NCI-H345 treated with DMSO at 0.1 percent for 48 hours (cell line): ENCODE measurements around the gene CHCHD6.
A peak's percentile ranks its signal among the peaks of the same experiment; 100 is the strongest.

Experiments
- DNase-seq: peaks from one replicate; lab custom pipeline; 2025; ENCODE audit not compliant: unreplicated experiment; lab: John Stamatoyannopoulos, UW

CHCHD6 gene

DNA sequence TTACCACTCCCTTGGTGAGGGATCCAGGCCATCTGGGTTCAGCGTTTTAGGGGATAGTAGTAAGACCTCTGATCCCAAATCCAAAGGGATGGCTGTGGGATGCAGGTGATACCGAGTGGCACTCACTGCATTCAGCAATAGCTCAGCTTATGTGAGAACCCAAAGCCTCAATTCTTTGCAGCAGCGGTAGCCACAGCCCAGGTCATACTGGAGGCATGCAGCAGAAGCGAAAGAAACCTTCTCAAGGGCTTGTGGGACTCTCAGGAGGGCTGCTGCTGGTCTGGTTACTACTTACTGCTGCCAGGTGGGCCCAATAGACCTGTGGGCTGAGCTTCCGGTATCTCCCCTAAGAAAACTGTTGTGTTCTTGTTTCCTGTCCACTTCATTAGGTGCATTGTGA is 38.0 kb downstream of the CHCHD6 start:
- DNase-seq: no peak

DNA sequence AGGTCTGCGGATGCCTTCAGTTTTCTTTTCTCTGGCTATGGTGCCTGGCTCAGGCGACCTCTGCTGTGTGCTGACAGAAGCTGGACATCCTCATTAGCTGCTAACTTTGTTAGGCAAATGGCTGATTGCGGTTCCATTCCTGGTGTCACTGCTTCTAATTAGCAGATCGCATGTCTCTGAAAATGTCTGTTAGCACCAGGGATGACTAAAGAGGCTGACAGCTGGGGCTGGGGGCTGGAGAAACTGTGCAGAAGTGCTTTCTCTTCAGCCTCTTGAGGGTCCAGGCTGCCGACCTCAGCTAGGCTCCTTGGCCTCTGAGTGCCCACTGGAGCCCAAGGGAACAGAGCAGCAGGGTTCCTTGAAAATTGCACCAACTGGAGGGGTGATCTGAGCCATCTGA is 39.3 kb downstream of the CHCHD6 start:
- DNase-seq: no peak

- DNase-seq: no peak
These were observed 39.7 kb downstream of the CHCHD6 start for GRCh38 chr3:126743781-126744180.

DNA sequence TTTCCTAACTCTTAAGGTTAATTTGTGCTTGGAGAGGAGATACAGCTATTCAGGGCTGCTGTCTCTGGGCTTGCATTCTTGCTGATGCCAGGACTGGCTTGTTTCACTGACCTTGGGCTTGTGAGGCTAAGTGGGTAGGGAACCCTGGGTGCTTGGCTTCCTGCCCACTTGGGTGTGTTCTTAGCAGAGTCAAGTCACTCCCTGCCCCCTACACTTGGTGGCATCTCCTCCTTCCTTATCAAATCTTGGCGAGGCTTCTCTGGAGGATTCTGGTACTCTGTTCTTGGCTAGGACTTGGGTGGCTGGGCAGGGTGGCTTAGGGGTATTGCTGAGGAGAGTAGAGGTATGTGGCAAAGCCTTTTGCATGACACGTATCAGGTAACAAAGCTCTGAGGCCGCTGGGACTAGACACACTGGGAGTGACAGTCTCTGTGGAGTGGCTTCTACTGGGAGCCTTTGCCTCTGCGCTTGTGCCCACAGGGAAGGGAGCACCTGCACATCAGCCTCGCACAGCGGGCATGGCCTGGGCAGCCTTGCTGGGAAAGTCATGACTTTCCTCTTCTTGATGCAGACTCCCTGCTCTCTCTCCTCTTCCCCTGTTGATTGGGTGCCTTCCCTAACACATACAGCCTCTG is 41.8 kb downstream of the CHCHD6 start:
- no peak for DNase-seq

- DNase-seq: no peak
These were observed 42.5 kb downstream of the CHCHD6 start for GRCh38 chr3:126746395-126747177.

DNA sequence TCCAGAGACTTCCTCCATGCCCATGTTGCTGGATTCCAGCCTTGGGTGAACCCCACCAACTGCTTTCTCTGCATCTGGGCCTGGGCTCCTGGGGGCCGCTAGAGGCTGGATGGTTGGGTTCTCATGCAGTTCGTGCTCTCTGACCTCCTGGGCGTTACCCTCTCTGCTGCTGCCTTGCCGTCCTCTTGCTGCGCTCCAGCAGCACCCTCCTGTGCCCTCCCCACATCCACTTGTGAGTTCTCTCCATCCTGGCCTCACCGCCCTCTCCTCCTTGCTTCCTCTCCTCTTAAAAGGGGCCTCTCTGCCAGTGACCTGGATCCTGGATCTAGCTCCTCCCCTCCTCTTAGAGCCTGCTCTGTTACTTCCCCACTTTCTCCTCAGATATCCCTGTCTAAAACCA is 43.7 kb downstream of the CHCHD6 start:
- no peak for DNase-seq

DNA sequence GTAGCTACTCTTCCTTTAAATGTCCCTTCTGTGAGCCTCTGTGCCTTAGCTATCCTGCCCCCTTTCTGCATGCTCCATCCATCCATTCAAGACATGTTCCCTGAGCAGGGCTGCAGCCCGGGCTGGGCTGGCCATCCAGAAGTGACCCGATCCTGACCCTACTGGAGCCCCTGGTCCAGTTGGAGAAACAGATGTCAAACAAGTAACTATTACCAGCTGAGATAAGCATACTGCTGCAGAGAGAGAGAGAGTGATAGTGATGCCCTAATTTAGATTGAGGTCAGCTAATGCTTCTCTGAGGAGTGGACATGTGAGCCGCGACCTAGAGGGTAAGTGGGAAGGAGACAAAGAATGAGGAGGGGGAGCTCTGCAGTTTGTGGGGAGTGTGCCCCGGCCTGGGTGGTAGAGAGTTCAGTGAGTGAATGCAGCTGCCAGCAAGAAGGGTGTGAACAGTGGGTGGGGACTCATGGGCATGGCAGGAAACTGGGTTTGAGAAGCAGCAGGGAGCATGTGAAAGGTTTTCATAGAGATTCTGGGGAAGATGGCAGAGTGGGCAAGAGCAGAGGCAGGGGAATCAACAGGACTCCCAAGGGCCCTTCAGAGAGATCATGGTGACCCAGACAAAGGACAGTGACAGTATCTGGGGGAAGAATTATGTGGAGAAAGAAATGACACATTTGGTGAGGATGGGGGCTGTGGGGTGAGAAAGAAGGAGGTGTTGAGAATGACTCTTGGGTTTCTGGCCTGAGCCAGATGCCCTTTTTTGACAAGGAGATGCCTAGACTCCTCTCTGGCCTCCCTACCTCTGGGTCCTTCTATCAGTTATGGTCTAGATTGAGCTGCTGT is 44.9 kb downstream of the CHCHD6 start:
- DNase-seq: no peak

DNA sequence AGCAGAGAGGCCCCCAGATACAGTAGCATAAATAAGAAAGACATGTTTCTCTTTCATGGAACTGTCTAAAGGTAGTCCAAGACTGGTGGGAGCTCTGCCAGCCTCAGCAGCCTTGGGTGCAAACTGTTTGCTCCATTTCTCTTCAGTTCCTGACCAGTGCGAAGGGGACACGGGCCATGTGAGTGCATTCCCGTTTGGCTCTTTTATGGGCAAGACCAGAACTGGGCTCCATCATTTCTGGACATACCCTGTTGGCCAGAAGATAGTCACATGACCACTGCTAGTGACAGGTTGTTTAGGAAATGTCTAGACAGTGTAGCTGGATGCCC is 45.5 kb downstream of the CHCHD6 start:
- DNase-seq: no peak

- no peak for DNase-seq
These were observed 46.1 kb downstream of the CHCHD6 start for GRCh38 chr3:126749931-126750755.

GRCh38 chr3:126750756-126751121 is 46.7 kb downstream of the CHCHD6 start:
- DNase-seq: no peak

GRCh38 chr3:126751611-126752302 is 47.7 kb downstream of the CHCHD6 start:
- DNase-seq: no peak

DNA sequence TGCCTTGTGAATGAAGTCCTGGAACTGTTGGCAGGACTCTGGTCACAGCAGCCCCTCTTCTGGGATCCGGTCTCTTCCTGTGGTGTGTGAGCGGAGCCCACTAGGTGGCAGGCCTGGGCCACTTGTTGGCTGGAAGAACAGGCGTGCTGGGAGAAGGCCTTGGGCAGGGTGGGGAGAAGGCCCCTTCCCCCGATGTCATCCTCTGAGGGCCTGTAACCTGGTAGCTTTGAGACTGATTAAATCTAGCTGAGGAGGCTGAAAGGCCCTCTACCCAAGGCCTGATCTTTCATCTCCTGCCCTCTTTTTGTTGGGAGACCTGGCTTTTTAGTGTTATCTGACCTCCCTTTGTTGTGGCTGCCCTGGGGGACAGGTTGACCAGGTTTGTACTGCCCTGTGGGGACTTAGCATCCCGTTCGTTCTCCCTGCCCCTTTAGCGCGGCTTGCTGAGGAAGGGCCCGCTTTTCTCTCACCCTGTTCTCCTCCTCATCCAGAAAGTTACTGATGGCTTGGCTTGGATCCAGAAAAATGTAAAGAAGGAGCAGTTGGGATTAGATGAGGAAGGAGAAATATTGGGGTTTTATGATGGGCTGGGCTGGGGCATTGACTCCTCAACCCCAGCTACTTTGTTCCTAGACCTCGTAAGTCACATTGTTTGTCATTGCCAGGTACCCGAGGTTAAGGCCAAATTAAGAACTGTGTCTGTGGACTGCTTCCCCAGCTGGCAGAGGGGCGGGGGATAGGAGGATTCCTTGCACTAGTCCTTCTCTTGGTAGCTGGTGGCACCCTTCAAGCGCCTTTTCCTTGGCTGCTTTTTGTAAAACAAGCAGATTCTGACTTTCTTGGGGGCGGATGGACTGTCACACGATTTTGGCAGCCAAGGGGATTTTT is 48.5 kb downstream of the CHCHD6 start:
- DNase-seq: peak; percentile 29

DNA sequence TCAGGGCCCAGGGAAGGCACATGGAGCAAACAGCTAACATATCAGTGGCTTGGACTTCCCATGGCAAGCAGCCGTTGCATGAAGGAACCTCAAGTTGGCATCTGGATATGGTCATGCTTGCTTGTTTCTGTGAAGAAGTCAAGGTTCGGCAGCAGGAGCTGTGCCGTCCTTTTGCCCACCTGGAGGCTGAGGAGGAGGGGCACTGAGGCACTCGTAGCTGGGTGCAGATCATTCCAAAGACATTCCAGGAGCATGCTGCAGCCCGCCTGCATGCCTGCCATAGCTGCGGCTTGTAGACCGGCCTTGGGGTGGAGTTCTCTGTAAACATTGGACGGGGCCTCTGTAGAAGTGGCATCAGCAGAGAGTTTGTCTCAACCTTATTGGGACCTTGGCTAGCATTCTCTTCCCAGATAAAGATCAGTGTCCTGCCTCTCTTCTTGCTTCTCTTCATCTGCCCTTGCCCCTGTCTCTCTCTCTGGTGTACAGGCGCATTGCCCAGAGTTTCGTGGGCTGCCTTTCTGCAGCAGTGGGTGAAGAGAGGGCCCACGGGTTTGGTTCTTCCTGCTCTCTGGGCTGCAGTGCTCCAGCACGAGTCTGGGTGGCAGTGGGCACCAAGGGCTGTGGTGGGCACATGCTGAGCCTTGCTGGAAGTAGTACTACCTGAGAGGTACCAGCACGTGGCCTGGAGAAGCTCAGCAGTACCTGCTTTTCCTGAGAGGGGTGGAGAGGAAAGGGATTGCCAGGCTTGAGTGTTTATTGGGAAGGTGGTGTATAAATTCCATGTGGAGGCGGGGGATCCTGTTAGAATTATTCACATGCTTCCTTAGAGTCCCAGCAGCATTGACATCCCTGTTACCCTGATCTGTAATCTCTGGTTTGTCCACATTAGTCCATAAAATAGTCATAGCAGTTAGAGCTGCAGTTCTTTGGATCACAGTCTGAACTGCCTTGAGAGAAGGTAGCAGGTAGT is 49.4 kb downstream of the CHCHD6 start:
- no peak for DNase-seq

DNA sequence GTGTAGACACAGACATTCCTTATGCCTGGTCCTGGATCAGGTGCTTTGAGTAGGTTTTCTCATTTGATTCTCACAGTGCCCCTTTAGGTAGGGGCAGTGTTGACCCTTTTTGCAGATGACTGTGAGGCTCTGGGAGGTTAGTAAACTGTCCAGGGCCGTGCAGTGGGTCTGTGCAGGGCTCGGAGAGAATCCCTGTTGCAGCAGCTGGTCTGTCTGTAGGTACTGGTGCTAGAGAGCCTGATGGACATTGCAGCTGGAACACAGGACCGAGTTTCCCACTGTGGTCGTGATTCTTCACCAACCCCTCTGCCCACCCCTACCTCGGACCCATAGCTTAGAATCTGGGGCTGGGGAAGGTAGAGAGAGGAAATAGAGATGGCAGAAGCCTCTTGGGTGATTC is 51.8 kb downstream of the CHCHD6 start:
- DNase-seq: no peak

DNA sequence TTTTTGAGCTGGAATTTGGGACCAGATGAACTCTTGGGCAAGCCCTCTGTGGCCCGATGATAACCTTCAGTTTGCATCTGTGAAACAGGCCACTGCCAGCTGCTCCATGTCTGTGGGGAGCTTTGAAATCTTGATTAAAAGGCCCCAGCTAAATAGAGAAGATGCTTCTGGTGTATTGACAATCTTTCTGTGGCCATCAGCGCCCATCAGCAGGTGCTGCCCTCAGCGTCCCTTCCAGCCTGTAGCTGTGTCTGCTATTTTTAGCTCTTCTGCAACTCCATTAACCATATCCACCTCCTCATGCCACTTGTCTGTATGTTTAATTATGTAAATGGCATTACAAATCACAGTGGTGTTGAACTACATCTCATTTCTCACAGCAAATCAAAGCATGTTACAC is 54.0 kb downstream of the CHCHD6 start:
- no peak for DNase-seq

- no peak for DNase-seq
These were observed 54.8 kb downstream of the CHCHD6 start for GRCh38 chr3:126758882-126759281.

DNA sequence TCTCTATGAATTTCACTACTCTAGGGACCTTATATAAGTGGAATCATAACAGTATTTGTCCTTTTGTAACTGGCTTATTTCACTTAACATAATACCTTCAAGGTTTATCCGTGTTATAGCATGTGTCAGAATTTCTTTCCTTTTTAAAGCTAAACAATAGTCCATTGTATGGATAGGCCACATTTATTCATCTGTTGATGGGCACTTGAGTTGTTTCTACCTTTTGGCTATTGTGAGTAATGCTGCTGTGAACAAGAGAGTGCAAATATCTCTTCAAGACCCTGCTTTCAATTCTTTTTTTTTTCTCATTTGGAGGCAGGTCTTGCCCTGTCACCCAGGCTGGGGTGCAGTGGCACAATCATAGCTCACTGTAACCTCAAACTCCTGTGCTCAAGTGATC is 56.5 kb downstream of the CHCHD6 start:
- no peak for DNase-seq

DNA sequence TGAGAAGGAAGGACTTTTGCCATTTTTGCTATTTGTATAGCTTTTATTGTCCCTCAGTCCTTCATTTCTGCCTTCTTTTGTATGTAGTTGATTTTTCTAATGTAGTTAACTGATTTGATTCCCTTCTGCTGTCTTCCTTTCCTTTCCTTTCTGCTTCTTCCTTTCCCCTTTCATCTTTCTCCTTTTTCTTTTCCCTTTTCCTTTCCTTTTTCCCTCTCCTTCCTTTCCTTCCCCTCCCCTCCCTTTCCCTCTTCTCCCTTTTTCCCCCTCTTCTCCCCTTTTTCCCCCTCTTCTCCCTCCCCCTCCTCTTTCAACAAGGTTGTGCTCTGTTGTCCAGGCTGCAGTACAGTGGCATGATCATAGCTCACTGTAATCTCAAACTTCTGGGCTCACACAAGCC is 59.0 kb downstream of the CHCHD6 start:
- no peak for DNase-seq
